Panc1 (cell line): ENCODE results near the gene WDR27. TPM values are rescaled to one million over a fixed set of nuclear protein-coding genes. Genes with fewer than 3 reads are reported as not detected.

ENCODE experiments used
- ATAC-seq: fragments of 200-7000 bp; cut with Tn5 transposase; 2 replicates; pipeline ENCODE4 v1.9.1; 2020; ENCODE audit warnings: mild to moderate bottlenecking, moderate library complexity
- BruUV-seq: library from RNA; stranded (reverse); fragments of 400-500 nt; replicated peaks from 2 replicates; lab custom pipeline; 2021; lab: Mats Ljungman, UMichigan
- CTCF ChIA-PET: fragments of 300-600 bp; sonication (Branson Sonifier 250); formaldehyde crosslinking; loops from one replicate; lab custom pipeline; 2022; ENCODE audit warnings: antibody characterized with exemption; lab: Charles Lee
- POLR2A ChIA-PET: fragments of 300-600 bp; sonication (Branson Sonifier 250); formaldehyde crosslinking; loops from one replicate; lab custom pipeline; 2022; ENCODE audit warnings: antibody characterized with exemption; lab: Charles Lee
- DNase-seq: peaks from one replicate; pipeline ENCODE4 v3.0.0-alpha.2; 2010; ENCODE audit warnings: low read depth, low spot score
- H3K27ac ChIP-seq: 2 replicates; pipeline ENCODE4 v1.5.1; 2011; ENCODE audit warnings: mild to moderate bottlenecking, low read length, inconsistent platforms
- H3K27me3 ChIP-seq: fragments of 200-500 bp; sonication (Bioruptor generic); 2 replicates; pipeline ENCODE4 v1.6.0; 2014; ENCODE audit warnings: low read length, inconsistent platforms; ENCODE audit not compliant: control insufficient read depth, insufficient read depth
- H3K36me3 ChIP-seq: fragments of 200-500 bp; sonication (Bioruptor generic); 2 replicates; pipeline ENCODE4 v1.5.1; 2014; ENCODE audit warnings: inconsistent platforms, mild to moderate bottlenecking, low read length, moderate library complexity; ENCODE audit not compliant: control insufficient read depth, insufficient read depth
- H3K4me1 ChIP-seq: 2 replicates; pipeline ENCODE4 v1.5.1; 2011; ENCODE audit warnings: inconsistent platforms, mild to moderate bottlenecking, low read length, moderate library complexity; ENCODE audit not compliant: control insufficient read depth, insufficient read depth
- H3K4me3 ChIP-seq, 2 experiments: 2 replicates each; pipeline ENCODE4 v1.5.1; 2011 to 2012; ENCODE audit warnings: low read depth in 2 of 2, low read length in 2 of 2, mild to moderate bottlenecking in 2 of 2, inconsistent platforms in 1 of 2, moderate library complexity in 1 of 2
- H3K9me3 ChIP-seq: fragments of 200-500 bp; sonication (Bioruptor generic); 2 replicates; pipeline ENCODE4 v1.5.1; 2014; ENCODE audit warnings: low read depth, mild to moderate bottlenecking, inconsistent platforms, low read length, moderate library complexity; ENCODE audit not compliant: control insufficient read depth, insufficient read depth
- POLR2AphosphoS5 ChIP-seq: IDR thresholded peaks from 2 replicates; pipeline ENCODE4 v1.6.1; 2012; ENCODE audit warnings: mild to moderate bottlenecking, low read depth, low read length, moderate library complexity
- SIN3A ChIP-seq: IDR thresholded peaks from 2 replicates; pipeline ENCODE4 v1.6.1; 2012; ENCODE audit warnings: low read depth, mild to moderate bottlenecking, low read length, moderate library complexity, borderline replicate concordance; ENCODE audit not compliant: insufficient read depth
- TCF7L2 ChIP-seq: IDR thresholded peaks from 2 replicates; pipeline ENCODE4 v1.6.1; 2011; ENCODE audit warnings: mild to moderate bottlenecking, low read depth, low read length, inconsistent platforms
- in situ Hi-C: cut with HindIII; loops from 2 replicates; pipeline ENCODE4 v1.10.0; 2016; ENCODE audit warnings: low sequenced_read_pairs, low pct_unique_long_range_greater_than_20kb
- intact Hi-C: fragments of 100-400 bp; cut with micrococcal nuclease; formaldehyde crosslinking; loops from one replicate; pipeline ENCODE4 v1.10.0; 2022; ENCODE audit not compliant: unreplicated experiment
- total RNA-seq: library from RNA; stranded (reverse); gene quantifications from one replicate; pipeline ENCODE4 v1.2.1, GENCODE V29; 2021; ENCODE audit not compliant: unreplicated experiment
- TF ChIP-seq, protein P1 (sequence below): fragments of 450-650 bp; IDR thresholded peaks from 2 replicates; pipeline ENCODE4 v1.5.1; 2017; ENCODE audit warnings: mild to moderate bottlenecking
- TF ChIP-seq, protein P2 (sequence below), 2 experiments: IDR thresholded peaks; 2 replicates each; pipeline ENCODE4 v1.6.1; 2011 to 2012; ENCODE audit warnings: low read depth in 2 of 2, control low read depth in 1 of 2, low read length in 1 of 2, mild to moderate bottlenecking in 1 of 2, moderate library complexity in 1 of 2; ENCODE audit not compliant: insufficient read depth in 1 of 2

WDR27 gene
- total RNA-seq, 1 experiment from 2014 or later, result 56.3 TPM

DNA sequence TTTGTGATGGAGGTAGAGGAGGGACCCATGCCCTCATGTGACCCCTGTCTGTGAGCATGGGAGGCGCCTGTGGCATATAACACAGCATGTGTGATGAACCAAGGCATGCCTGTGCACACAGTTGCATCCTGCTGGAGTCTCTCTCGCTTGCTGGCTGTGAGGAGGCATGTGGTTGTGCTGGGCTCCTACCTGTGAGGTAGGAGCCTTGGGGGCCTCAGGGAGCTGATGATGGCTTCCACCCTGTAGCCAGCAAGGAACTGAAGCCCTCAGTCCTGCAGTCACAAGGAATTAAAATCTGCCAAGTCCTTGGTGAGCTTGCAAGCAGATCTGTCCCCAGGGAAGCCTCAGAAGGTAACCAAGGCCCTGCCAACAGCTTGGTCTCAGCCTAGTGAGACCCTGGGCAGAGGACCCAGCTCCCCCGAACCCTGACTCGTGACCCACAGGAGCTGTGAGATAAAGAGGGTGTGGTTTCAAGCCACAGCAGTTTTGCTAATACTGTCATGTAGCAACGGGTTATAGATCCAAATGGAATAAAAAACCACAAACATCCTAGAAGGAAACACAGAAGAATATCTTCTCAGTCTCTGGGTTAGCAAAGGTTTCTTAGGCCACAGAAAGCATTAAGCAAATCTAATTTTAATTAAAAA, 145.7 kb downstream of the WDR27 start:
- CTCF ChIA-PET, result no interaction called here
- in situ Hi-C loops, result no loop called here
- H3K36me3 ChIP-seq, result no peaks in the 10 kb centered on the region
- H3K27ac ChIP-seq, result no peak overlapping the region
- no peaks in the 10 kb centered on the region for H3K27me3 ChIP-seq
- H3K4me3 ChIP-seq, result no peak overlapping the region
- POLR2A ChIA-PET, result no interaction called here
- ATAC-seq (no peak), DNase-seq (no peak)
- no TSS peak for BruUV-seq
- H3K9me3 ChIP-seq, result no peaks in the 10 kb centered on the region
- no peaks in the 10 kb centered on the region for H3K4me1 ChIP-seq
- TF ChIP-seq SIN3A (no peak), TCF7L2 (no peak), POLR2AphosphoS5 (no peak)
- TF ChIP-seq, protein P1, sequence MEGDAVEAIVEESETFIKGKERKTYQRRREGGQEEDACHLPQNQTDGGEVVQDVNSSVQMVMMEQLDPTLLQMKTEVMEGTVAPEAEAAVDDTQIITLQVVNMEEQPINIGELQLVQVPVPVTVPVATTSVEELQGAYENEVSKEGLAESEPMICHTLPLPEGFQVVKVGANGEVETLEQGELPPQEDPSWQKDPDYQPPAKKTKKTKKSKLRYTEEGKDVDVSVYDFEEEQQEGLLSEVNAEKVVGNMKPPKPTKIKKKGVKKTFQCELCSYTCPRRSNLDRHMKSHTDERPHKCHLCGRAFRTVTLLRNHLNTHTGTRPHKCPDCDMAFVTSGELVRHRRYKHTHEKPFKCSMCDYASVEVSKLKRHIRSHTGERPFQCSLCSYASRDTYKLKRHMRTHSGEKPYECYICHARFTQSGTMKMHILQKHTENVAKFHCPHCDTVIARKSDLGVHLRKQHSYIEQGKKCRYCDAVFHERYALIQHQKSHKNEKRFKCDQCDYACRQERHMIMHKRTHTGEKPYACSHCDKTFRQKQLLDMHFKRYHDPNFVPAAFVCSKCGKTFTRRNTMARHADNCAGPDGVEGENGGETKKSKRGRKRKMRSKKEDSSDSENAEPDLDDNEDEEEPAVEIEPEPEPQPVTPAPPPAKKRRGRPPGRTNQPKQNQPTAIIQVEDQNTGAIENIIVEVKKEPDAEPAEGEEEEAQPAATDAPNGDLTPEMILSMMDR, result no peak
- TF ChIP-seq, protein P2, sequence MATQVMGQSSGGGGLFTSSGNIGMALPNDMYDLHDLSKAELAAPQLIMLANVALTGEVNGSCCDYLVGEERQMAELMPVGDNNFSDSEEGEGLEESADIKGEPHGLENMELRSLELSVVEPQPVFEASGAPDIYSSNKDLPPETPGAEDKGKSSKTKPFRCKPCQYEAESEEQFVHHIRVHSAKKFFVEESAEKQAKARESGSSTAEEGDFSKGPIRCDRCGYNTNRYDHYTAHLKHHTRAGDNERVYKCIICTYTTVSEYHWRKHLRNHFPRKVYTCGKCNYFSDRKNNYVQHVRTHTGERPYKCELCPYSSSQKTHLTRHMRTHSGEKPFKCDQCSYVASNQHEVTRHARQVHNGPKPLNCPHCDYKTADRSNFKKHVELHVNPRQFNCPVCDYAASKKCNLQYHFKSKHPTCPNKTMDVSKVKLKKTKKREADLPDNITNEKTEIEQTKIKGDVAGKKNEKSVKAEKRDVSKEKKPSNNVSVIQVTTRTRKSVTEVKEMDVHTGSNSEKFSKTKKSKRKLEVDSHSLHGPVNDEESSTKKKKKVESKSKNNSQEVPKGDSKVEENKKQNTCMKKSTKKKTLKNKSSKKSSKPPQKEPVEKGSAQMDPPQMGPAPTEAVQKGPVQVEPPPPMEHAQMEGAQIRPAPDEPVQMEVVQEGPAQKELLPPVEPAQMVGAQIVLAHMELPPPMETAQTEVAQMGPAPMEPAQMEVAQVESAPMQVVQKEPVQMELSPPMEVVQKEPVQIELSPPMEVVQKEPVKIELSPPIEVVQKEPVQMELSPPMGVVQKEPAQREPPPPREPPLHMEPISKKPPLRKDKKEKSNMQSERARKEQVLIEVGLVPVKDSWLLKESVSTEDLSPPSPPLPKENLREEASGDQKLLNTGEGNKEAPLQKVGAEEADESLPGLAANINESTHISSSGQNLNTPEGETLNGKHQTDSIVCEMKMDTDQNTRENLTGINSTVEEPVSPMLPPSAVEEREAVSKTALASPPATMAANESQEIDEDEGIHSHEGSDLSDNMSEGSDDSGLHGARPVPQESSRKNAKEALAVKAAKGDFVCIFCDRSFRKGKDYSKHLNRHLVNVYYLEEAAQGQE (IDR thresholded peaks at IDR 0.05; ENCODE audit: insufficient read depth in 1 of 2, low read depth in 2 of 2, low read length in 1 of 2), result no peak
- intact Hi-C loops, result no loop called here

DNA sequence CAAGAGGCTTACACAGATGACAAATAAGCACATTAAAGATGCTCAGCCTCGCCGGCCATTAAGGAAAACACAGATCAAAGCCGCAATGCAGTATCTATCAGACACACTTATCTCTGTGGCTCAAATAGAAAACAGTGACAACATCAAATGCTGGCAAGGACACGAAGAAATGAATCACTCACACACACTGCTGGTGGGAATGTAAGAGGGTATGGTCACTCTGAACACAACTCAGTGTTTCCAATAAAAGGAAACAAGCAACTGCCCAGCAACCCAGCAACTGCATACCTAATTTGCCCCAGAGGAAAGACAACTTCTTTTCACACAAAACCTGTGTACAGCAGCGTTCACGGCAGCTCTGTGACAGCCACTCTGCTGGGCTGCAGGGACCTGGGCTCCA, 155.8 kb downstream of the WDR27 start:
- no peaks in the 10 kb centered on the region for H3K27me3 ChIP-seq

DNA sequence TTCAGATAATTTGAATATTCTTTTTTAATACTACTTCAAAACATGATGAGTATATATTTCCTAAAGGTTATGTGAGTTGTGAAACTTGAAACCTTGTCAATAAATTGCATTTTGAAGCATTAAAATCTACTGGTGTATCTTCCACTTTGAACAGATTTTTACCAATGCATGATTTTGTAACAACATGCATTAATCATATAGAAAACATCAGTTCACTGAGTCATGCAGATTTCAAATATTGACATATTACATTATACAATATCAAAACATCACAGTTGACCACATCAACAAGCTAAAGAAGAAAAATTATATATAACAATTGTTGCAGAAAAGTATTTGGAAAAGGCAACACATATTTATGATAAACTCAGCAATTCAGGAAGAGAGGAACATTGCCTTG, 158.1 kb downstream of the WDR27 start:
- no TSS peak for BruUV-seq
- TF ChIP-seq POLR2AphosphoS5 (no peak), SIN3A (no peak), TCF7L2 (no peak)
- TF ChIP-seq, protein P2 (IDR thresholded peaks at IDR 0.05; ENCODE audit: insufficient read depth in 1 of 2, low read depth in 2 of 2, low read length in 1 of 2), result no peak
- TF ChIP-seq, protein P1, result no peak
- ChIA-PET CTCF (no interaction called here), POLR2A (no interaction called here)
- Histone ChIP-seq H3K4me1 (no peaks in the 10 kb centered on the region), H3K27ac (no peak overlapping the region), H3K27me3 (no peaks in the 10 kb centered on the region), H3K9me3 (peaks cover 8% of the 10 kb centered on the region; the same call in 1 of the 2 replicates), H3K36me3 (no peaks in the 10 kb centered on the region), H3K4me3 (no peak overlapping the region)
- no peak for DNase-seq
- ATAC-seq, result no peak
- intact Hi-C loops, result no loop called here
- in situ Hi-C loops, result no loop called here

More for the DNA sequence above, 155.8 kb downstream of the WDR27 start:
- TF ChIP-seq POLR2AphosphoS5 (no peak), TCF7L2 (0 out of 2 replicates have a peak, but pooled peaks have one; percentile 25)
- Histone ChIP-seq H3K4me3 (no peak overlapping the region), H3K27ac (no peak overlapping the region), H3K4me1 (no peaks in the 10 kb centered on the region), H3K36me3 (no peaks in the 10 kb centered on the region), H3K9me3 (peaks cover 8% of the 10 kb centered on the region; the same call in 1 of the 2 replicates)
- POLR2A ChIA-PET, result no interaction called here
- ATAC-seq (no peak), DNase-seq (no peak)
- intact Hi-C loops (no loop called here), in situ Hi-C loops (no loop called here)
- BruUV-seq, result no TSS peak
- CTCF ChIA-PET, result no interaction called here
